ENCODE measurements around the gene CDC23.
"Not testable (repeated sequence)": the region's sequence is repeated elsewhere in the genome, so short reads cannot be mapped to it uniquely, and the experiment has no call there.

Gene CDC23

DNA sequence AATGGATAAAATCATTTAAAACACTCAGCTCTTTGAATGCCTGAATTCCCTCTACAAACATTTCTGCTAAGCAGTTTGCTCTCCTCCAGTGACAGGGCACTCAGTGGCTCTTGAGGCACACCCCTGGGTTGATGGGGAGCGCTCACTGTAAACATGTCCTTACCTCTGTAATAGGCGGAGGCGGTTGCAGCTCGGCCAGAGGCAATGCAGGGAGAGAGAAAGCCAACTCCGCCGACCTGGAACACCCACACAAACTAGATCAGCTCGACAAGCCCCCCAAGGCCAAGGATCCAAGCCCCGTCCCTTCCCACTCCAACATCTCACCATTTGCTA is 329 bp downstream of the CDC23 start:
- peak; percentile 8 to 29 for ATAC-seq

DNA sequence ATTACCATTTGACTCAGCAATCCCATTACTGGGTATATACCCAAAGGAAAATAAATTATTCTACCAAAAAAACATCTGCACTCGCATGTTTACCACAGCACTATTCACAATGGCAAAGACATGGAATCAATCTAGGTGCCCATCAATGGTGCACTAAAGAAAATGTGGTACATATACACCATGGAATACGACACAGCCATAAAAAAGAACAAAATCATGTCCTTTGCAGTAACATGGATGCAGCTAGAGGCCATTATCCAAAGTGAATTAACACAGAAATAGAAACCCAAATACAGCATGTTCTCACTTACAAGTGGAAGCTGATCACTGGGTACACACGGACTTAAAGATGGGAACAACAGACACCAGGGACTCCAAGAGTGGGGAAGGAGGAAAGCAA is 2.1 kb downstream of the CDC23 start:
- no peak for ATAC-seq

DNA sequence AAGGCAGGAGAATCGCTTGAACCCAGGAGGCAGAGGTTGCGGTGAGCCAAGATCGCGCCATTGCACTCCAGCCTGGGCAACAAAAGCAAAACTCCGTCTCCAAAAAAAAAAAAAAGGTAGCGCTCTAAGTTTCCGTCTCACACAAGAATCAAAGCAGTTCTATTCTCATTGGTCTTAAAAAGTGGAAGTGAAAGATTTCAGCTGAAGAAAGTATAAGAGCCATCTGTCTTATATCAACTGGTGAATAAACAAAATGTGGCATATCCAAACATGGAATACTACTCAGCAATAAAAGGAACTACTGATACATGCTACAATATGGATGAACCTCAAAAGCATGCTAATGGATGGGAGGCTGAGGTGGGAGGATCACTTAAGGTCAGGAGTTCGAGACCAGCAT is 19.3 kb downstream of the CDC23 start:
- ATAC-seq = not testable (repeated sequence)

DNA sequence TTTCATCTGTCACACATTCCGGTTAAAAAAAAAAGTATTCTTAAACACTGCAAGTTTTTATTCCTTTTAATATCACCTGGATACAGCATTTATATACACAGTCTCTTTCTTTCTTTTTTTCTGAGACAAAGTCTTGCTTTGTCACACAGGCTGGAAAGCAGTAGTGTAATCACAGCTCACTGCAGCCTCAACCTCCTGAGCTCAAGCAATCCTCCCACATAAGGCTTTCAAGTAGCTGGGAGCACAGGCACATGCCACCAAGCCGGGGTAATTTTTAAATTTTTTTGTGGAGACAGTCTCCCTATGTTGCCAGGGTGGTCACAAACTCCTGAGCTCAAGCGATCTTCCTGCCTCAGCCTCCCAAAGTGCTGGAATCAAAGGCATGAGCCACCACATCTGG is 20.3 kb downstream of the CDC23 start:
- no peak for ATAC-seq

DNA sequence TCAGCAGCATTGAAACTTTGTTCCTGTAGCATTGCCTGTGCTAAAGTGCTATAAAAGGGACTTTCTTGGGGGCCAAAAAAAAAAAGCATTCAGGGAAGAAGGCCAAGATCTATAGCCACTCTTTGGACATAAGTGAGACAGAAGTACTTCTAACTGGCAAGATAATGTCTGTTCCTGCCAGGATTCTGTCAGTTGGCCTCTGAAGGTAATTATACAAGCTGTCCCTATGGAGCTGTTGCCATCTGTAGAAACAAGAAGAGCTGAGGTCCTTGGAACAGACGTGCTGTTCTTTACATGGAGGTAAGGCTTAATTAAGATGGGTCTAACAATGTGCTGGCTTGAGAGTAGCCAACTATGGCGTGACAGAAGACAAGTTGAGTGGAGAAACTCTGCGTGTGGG is 24.5 kb downstream of the CDC23 start:
- no peak for ATAC-seq

DNA sequence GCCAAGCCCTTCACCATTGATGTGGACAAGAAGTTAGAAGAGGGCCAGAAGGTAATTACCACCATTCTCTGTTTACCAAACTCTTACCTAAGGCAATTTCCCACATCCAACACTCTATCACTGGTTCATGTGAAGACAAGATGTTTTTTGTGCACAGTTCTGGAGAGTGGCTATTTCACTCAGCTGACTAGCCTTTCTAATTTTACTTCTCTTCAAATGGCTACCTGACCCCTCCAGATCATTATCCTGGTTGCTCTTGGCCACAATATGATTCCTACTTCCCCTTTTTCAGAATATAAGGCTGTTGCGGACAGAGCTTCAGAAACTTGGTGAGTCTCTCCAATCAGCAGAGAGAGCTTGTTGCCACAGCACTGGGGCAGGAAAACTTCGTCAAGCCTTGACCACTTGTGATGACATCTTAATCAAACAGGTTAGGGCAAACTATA is 27.1 kb downstream of the CDC23 start:
- ATAC-seq = no peak

DNA sequence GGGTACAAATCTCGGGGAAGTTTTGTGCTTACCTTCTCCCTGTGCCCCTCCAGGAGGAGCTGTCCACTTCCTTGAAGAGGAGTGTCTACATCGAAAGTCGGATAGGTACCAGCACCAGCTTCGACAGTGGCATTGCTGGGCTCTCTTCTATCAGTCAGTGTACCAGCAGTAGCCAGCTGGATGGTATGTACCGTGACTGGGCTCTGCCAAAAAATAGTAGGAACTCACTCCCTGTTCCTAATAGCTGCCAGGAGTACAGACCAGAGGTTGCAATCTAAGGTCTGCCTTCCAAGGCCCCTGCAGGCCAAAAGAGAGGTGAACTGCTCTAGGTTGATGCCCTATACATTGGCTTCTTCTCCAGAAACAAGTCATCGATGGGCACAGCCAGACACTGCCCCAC is 30.3 kb downstream of the CDC23 start:
- ATAC-seq = no peak

DNA sequence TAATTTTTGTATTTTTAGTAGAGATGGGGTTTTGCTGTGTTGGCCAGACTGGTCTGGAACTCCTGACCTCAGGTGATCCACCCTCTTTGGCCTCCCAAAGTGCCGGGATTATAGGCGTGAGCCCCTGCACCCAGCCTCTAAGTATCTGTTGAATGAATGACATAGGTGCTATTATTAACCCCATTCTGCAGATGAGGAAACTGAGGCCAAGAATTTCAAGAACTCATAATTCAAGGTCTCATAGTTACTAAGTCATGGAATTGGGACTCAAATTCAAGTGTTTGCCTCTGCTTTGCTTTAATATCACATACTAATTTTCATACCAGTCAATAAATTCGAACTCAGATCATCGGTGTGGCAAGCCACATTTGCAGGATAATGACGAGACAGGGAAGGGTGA is 32.3 kb downstream of the CDC23 start:
- no peak for ATAC-seq

DNA sequence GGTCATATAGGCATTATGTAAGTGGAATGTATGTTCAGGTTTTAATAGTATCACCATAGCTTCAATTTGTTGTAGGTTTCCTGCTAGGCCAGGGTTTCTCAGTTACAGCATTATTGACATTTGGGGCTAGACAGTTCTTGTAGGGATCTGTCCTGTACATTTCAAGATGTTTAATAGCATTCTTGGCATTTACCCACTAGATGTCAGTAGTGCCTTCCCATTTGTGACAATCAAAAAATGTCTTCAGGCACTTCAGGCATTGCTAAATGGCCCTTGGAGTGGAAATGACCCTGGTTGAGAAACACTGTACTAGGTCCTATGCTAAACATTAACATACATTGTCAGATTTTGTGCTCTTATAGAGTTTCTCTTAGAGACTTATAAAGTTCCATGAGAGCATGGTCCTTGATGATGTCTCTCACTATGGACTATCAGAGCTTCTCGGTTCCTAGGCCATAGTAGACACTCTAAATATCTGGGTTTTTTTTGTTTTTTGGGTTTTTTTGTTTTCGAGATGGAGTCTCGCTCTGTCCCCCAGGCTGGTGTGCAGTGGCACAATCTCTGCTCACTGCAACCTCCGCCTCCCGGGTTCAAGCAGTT is 32.8 kb downstream of the CDC23 start:
- no peak for ATAC-seq

DNA sequence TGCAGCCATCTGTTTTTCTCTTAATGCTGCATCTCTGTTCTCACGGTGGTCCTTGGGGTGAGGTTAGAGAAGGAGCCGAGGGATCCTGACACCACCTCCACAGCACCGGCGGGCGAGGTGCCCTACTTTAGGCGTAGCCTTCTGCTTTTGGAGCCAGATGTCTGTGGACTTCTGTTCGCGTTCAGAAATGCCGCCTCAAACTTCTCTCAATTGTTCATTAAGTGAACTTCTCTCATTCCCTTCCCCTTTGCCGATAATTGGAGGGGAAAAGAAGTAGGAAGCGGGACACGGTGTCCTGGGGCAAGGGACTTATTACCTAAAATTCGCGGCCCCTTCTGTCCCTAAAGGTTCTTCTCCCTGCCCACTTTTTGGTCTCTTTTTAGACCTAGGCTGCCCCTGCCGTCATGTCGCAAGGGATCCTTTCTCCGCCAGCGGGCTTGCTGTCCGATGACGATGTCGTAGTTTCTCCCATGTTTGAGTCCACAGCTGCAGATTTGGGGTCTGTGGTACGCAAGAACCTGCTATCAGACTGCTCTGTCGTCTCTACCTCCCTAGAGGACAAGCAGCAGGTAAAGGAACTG is 33.8 kb downstream of the CDC23 start:
- no peak for ATAC-seq

DNA sequence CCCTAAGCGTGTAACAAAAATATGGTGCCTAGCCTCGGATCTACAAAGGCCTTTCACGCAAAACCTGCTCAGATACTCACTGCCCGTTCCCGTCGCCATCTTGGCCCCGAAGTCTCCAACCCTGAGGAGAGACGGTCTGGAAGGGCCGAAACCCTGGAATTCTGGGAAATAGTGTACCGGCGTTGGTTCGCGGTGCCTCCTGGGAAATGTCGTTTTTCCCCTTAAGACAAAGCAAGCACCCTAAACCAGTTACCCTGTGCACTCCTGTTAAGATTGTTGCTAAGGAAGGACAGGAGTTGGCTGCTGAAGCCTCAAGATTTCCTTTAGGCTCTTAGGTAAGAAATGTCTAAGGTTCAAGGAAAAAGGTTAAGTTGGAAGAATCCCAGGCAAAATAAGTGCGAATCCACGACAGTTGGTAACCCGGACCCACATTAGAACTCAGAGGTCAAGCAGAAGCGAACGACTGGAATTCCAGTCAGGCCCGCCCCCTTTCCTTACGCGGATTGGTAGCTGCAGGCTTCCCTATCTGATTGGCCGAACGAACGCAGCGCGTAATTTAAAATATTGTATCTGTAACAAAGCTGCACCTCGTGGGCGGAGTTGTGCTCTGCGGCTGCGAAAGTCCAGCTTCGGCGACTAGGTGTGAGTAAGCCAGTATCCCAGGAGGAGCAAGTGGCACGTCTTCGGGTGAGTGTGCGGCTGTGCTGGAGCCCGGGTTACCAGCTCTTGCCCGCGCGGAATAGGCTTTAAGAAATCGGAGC is 34.4 kb downstream of the CDC23 start, which contains the start of the genes BRD8 and KIF20A:
Gene BRD8, minus strand, starts transcription at position 115 of the 761 bp plus-strand sequence. Its CDS starts 16 bp downstream, at position 99.
Gene KIF20A, plus strand, starts transcription at position 597 of the 761 bp plus-strand sequence. CDS start 569 bp downstream, outside the sequence.
- peak; percentile 90 for ATAC-seq

DNA sequence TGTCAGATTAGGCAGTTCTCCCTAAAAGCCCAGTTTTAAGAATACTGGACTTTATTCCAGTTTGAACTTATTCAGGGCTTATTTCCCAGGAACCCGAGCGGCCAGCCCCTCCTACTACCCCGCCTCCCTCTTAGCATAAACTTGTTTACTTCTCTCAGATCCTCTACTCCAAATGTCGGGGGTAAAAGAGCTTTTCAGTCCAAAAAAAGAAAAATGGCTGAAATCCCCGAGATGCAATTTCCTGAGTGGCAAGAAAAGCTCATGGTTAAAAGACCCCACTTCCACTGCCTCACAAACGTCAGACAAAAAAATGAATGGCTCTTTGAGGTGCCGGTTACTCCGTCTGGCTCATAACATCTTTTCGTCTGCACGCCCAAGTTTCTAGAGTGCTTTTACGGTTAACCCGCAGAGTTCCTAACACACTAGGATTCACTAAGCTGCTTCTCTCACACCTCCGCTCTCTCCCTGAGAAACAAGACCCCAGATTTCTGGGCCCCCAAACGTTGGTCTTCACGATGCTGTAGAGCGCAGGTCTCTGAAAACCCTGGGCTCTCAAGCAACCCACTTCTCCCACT is 35.1 kb downstream of the CDC23 start:
- ATAC-seq = no peak

DNA sequence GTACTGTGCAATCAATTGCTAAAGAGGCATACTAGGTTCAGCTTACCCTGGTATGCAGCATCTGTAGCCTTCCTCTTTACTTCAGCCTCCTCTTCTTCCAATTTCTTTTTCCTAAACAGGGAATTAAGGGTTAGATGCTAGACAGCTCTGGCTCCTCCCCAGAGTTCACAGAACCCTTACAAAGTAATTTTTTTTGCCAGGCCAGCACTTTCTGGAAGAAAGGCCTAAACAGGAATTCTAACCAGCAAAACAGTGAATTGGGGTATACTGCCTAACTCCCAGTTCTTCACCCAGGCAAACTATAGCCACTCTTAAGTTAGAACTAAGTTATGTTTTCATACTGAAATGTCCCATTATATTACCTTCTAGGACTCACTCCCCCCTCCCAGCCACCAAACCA is 42.8 kb downstream of the CDC23 start:
- ATAC-seq = no peak

DNA sequence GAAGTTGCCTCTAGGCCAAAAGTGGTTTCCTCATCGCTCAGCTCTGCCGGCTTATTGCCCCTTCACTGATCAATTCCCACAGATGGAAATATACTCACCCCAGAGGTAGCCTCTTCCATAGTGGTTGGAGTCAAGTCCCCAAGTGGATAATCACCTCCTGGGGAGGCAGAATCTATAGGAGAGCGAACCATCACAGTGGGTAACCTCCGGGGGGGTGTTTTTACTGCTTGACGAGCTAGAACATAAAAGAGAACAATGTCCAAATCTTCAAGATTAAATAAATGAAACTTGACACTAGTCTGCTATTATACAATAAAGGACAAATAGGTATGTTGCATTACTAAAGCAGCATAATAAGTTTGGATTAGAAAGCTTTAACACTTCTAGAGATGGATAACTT is 44.0 kb downstream of the CDC23 start:
- ATAC-seq = no peak

DNA sequence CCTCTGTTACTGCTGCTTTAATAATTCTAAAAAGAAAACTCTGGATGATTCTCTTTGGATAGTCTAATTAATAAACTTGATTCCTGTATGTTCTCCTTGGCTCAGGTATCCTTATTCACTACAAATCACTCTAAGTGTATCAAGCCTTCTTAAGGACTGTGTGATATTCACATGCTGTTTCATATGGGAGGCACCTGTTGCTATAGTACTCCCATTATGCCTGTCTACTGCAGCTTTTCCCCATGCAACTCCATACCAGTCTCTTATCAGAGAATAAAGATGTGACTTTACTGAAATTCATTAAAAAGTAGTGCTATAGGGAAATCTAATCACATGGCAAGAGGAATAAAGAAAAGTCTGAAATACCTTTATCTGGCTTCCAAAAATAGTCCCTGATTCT is 49.4 kb downstream of the CDC23 start:
- no peak for ATAC-seq

DNA sequence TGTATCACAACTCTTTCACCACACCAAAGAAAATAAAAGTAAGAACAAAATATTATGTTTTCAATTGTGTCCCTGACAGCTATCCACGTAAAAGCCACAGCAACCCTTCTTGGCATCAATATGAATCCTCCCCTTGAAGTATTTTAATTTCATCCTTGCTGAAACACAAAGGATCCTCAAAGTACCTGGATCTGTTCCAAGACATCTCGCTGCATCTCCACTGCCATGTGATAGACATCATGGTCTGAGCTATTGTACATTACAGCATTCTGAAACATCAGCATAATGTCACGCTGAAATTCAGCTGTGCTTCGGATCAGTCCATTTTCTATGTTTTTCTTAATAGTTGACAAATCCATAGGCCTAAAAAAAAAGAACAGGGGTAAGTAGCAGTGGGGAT is 52.4 kb downstream of the CDC23 start:
- ATAC-seq = no peak

DNA sequence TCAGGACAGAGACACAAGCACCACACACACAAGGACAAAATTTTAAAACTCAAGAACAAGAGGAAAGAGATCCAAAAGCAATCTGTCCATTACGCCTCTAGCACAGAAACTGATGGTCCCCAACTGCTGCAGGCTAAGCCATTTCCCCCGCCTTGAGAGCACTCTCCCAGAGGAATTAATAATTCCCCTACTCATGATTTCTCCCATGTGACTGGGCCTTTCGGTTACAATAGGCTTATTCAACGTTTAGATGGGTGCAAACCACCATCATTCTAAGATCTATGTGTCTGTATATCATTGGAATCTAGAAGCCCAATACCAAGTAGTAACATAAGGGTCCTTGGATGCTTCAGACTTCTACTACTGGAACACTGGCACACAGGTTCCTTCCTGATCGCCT is 53.5 kb downstream of the CDC23 start:
- no peak for ATAC-seq

DNA sequence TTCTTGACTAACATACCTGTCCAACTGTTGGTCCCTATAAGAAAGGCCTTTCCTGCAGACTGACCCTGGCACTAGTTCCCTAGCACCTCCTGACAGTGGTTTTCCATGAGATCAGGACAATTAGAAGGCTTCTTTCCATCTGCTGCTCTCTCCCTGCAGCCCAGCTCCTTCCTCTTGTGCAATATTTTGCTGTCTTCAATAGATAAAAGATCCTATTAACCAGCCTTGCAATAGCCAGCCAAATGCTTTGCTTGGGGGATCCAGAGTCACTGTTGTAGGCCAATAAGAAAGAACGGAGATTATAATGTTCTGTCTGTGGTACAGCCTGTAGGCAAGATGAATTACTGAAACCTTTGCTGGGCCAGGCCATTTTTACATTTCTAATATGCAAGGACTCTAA is 55.5 kb downstream of the CDC23 start:
- no peak for ATAC-seq

DNA sequence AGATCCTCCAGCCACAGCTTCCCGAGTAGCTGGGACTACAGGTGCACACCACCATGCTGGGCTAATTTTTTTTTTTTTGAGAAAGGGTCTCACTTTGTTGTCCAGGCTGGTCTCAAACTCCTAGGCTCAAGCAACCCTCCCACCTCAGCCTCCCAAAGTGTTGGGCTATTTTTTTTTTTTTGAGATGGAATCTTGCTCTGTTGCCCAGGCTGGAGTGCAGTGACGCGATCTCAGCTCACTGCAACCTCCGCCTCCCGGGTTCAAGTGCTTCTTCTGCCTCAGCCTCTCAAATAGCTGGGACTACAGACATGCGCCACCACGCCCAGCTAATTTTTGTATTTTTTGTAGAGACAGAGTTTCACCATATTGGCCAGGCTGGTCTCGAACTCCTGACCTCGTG is 57.1 kb downstream of the CDC23 start:
- not testable (repeated sequence) for ATAC-seq

DNA sequence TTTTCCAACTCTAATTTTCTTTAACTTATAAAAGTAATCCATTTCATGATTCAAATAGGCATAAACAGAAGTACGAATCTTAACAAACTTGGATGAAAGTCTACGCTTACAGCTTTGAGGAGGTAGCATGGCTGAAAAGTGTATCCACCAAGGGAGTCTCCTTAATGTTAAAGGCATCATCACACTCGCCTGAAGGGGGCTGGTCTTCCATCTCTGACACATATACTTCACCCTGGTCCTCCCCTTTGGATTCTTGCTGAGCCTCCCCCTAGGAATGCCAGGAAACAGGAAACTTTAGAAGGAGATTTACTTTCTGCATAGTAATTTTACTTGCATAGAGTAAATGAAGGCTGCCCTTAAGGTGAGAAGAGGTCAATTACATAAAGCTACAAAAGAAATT is 63.6 kb downstream of the CDC23 start:
- ATAC-seq = no peak

DNA sequence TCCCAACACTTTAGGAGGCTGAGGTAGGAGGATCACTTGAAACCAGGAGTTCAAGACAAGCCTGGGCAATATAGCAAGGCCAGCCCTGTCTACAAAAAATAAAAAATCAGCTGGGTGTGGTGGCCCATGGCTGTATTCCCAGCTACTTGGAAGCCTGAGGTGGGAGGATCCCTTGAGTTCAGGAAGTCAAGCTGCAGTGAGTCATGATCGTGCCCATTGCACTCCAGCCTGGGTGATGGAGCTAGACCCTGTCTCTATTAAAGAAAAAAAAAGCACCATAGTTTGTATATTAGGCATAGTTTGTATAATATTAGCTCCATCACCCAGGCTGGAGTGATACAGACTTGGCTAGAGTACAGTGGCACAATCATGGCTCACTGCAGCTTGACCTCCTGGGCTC is 64.3 kb downstream of the CDC23 start:
- ATAC-seq = no peak

DNA sequence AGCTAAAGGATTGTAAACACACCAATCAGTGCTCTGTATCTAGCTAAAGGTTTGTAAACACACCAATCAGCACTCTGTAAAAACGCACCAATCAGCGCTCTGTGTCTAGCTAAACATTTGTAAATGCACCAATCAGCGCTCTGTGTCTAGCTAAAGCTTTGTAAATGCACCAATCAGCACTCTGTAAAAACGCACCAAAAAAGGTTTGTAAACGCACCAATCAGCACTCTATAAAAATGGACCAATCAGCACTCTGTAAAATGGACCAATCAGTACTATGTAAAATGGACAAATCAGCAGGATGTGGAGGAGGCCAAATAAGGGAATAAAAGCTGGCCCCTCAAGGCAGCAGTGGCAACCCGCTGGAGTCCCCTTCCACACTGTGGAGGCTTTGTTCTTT is 69.5 kb downstream of the CDC23 start:
- not testable (repeated sequence) for ATAC-seq

DNA sequence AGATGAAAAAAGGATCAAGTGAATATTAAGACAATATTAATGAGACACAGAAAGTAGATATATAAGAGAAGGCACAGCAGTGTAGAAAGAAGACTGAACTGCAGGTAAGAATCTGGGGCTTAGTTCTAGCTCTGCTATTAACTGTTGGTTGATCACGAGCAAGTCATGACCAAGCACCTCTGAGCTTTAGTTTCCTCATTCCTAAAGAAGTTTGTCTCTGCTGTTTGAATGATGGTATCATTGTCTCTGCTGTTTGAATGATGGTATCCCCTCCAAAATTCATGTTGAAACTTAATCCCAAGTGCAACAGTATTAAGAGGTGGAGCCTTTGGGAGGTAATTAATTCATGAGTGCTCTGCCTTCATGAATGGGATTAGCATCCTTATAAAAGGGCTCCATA is 71.4 kb downstream of the CDC23 start:
- ATAC-seq = no peak

DNA sequence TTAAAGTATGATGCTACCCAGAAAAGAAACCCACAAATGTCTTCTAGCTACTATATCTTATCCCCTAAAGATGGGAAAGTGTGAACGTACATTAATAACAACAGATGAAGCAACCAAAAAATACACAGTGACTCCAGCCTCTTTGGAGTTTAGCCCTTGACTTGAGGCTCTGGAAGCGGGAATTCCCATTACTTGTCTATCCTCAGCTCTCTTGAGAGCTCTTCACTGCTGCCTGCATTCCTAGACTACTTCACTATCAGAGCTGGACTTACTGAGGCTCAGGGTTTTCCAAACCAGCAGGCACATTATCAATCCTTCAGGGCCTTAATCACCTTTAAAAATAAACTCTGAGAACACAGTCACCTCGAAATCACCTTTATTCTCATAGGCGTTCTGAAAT is 72.9 kb downstream of the CDC23 start:
- no peak for ATAC-seq
